GM21360 (cell line): Measurements from ENCODE around the gene FGD5.

ENCODE experiments used
- ATAC-seq: cut with Tn5 transposase; IDR thresholded peaks from one replicate; pipeline ENCODE4 v1.9.1; 2021; ENCODE audit warnings: mild to moderate bottlenecking, moderate library complexity; ENCODE audit not compliant: unreplicated experiment

The FGD5 gene

DNA sequence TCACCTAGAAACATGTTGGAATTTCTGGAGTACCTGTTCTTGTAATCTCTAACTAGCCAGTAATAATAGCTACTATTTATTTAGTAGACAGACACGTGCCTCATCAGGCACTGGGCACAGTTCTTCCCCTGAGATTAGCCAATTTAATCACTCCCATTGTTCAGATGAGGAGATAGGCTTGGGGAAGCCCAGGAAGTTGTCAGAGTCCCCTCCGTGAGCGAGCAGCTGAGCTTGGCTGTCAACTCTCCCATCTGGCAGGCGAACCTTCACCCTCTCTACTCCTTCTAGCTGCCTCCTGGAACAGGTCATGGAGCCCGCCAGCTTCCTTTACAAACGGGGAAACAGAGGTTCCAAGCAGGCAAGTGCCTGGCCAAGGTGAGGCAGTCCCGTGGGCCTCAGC lies 31.1 kb upstream of the FGD5 start:
- no peak for ATAC-seq

GRCh38 chr3:14788644-14789043 lies 30.1 kb upstream of the FGD5 start:
- no peak for ATAC-seq

- no peak for ATAC-seq
Measured at GRCh38 chr3:14789221-14789620, 29.5 kb upstream of the FGD5 start.

- no peak for ATAC-seq
Measured at GRCh38 chr3:14789640-14790285, 29.0 kb upstream of the FGD5 start.

DNA sequence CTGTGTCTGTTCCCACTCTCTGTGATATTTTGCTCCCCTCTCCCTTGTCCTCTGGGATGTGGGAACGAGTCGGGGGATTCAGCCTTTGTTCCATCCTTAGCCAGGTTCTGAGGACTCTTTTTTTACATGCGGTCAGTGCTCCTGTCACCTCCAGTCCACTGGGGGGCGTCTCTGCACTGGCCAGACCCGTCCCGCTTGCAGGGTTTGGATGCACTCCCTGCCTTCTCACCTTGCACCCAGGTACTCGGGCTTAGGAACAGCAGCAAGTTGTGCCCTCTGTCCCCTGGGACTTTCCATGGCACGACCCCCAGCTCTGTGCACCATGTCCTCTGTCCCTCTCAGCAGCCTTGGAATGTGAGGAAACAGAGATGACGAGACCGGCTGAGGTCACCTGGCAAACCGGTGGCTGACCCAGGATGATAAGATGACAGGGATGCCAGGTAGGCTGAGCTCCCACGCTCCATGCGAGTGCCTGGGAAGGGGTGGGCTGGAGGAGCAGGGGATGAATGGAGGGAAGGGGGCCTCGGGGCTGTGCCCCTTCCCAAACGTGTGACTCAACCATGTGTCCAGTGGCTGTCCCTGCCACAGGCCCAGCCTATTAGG lies 27.3 kb upstream of the FGD5 start:
- ATAC-seq = no peak

DNA sequence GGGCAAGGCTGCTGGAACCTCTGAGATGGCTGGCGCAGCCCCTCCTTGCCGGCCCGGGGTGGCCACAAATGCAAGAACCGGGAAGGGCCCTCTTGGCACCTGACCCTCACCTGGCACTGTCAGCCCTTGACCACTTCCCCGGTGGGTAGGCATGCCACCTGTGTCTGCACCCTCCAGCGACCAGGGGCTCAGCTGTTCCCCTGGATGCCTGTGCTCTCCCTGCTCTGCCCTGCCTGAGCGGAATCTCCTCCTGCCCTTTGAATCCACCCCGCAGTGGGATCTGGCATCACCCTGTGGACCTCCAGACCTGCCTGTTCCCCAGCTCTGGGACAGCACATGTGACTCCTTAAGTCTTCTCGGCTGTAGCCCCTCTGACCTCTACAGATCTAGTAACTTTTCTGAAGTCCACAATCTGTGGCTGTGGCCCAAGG lies 26.1 kb upstream of the FGD5 start:
- ATAC-seq = no peak

- no peak for ATAC-seq
Measured at GRCh38 chr3:14793126-14793857, 25.5 kb upstream of the FGD5 start.

- no peak for ATAC-seq
Measured at GRCh38 chr3:14793858-14794234, 24.9 kb upstream of the FGD5 start.

DNA sequence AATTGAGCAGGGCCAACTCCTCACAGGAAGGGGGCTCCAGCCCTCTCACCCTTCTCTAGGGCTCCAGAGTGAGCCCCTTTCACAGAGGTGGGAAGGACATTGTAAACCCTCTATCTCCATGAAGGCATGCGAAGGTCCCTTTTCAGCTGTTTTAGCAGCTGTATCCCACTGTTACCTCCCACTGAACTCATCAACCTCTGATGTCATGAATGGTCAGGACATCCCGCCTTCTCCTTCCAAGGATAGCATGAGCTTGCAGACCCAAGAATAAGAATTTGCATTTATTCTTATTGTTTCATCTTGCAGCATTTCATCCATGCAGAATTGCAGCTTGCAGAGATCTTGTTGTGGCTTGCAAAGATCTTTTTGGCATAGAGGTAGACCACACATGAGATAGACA lies 24.3 kb upstream of the FGD5 start:
- ATAC-seq = no peak

DNA sequence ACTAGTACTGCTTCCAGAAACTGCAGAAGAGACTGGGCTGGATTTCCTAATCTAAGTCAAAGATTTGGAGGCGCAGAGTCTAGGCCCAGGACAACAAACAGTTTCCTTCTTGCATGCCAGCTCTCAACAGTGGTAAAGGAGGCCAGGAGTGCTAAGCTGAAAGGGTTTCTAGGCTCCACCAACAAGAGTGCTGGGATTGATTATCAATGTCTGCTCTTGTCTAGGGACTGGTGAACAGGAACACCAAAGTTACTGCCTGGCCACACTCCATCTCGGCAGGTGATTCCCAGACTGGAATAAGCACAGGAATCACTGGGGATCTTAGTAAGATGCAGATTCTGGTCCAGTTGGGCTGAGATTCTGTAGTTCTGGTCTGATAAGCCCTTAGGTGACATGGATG lies 22.8 kb upstream of the FGD5 start:
- ATAC-seq = no peak

- ATAC-seq = no peak
Measured at GRCh38 chr3:14796403-14797077, 22.2 kb upstream of the FGD5 start.

- ATAC-seq = no peak
Measured at GRCh38 chr3:14797731-14798130, 21.0 kb upstream of the FGD5 start.

GRCh38 chr3:14798231-14798630 lies 20.5 kb upstream of the FGD5 start:
- no peak for ATAC-seq

DNA sequence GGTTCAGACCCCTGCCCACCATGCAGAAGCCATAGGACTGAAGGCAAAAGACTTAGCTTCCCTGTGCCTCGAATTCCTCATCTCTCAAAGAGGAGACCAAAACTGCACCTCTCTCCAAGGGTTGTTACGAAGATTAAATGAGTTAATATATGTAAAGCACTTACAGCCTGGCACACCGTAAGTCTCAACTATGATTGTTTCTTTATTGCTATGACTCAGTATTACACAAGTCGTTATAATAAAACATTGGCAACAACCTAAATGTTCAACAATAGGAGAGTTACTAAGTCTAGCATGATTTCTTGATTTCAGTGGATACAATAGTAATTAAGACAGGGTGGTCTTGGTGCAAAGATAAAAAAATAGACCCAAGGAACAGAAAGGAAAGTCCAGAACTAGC lies 19.6 kb upstream of the FGD5 start:
- ATAC-seq = no peak

DNA sequence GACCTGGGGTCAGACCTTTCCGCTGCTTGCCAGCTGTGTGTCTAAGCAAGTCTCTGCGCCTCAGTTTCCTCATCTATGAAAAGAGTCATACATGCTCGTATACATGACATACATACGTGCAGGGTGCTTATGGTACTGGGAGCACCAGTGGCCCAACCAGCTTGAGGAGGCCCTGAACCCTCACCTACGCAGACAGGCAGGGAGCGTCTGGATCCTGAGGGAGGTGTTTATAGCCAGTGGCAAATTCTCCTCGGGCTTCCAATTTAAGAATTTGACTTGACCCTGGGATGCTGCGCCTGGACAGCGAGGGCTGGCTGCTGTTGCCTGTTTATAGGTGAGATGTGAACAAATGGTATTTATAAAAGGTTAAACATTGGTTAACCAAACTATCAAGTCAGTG lies 17.7 kb upstream of the FGD5 start:
- ATAC-seq = no peak

GRCh38 chr3:14801668-14802380 lies 16.9 kb upstream of the FGD5 start:
- ATAC-seq = no peak

DNA sequence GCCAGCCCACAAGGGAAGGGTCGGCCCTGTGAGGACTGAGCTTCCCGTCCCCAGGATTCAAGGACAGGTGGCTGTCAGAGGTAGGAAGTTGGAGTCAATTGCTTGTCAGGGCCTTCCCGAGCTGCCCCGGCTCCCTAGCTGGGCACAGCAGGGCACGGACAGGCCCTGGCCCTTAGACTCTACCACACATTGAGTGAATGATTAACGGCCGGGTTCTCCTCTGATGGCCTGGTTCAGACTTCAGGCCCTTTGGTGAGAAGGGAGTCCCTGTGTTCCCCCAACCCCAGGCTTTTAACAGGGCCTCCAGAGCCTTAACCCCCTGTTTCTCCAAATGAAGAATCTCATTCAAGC lies 16.4 kb upstream of the FGD5 start:
- ATAC-seq = no peak

GRCh38 chr3:14803101-14803980 lies 15.4 kb upstream of the FGD5 start:
- no peak for ATAC-seq

DNA sequence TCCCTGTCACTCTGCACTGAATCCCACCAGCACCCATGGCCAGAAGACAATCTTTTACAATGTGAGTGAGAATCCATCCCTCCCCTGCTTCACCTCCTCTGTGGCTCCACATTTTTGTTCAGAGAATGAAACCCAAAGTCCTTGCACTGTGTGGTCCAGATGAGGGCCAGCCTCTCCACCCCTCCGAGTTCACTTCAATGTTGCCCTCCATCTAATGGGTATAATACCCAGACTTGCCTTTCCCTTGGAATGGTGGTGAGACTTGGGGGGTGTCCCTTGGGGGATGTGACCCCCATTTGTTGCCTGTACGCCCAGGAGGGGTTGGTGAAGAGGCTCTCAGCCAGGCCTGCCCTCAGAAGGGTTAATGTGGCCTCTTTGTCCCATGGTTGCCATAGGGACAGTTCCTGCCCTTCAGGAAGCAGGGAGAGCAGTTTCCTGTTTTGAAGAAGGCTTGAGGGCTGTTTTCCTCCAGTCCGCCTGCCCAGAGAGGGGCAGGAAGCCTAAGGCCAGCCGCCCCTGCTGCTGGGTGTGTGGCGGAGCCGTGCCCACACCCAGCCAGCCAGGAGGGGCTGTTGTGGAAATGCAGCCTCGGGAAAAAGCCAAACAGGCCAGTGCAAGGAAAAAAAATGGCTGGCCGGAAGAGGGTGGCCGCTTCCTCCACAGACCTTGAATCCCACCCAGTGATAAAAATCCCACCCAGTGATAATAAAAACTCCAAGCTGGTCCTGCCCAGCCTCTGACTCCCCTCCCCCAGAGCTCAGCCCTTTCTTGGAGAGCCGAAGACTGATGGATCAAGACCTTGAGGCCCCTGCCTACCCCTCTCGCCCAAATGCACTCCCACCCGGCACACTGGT lies 14.6 kb upstream of the FGD5 start:
- no peak for ATAC-seq
